ENCODE results near the gene PPP2R2D.

Gene PPP2R2D

DNA sequence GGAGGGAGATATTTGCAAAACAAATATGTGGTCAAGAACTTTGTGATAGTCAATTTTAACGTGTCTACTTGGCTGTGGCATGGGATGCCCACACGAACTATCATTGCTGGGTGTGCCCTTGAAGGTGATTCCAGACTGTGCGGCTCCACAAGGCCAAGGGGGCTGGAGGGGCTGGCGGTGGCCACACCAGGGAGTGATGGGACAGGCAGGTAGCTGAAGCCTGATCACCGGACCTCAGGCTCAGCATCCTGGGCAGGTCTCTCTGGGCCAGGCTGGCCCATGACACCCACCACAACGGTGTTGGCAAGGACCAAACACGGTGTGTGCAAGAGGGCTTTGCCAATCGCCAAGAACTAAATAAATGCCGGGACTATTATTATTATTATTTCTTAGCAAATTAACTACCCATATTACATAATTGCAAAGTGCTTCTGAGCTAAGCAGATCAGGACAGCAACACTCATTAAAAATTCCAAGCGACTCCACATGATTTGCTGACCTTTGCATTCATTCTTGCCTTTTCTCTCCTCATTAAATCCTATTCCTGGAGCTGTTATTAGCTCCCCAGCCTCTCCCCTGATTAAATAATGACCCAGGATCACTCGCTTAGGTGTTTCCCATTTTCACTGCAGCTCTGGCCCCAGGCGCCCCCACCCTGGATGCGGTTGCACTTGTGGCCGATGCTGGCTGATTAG lies 35.4 kb upstream of the PPP2R2D start:
- no peak overlapping the region for H3K4me3 ChIP-seq
- H3K27ac ChIP-seq: no peak overlapping the region

DNA sequence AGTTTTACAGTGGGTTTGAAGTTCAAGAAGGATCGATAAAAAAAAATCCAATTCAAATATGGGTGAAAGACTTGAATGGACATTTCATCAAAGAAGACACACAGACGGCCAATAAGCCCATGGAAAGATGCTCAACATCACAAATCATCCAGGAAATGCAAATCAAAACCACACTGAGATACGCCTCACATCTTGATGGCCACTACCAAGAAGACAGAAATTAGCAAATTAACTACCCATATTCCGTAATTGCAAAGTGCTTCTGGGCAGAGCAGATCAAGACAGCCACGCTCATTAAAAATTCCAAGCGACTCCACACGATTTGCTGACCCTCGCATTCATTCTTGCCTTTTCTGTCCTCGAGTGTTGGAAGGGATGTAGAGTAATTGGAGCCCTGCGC lies 34.1 kb upstream of the PPP2R2D start:
- Histone ChIP-seq H3K27ac (no peak overlapping the region), H3K4me3 (no peak overlapping the region)

DNA sequence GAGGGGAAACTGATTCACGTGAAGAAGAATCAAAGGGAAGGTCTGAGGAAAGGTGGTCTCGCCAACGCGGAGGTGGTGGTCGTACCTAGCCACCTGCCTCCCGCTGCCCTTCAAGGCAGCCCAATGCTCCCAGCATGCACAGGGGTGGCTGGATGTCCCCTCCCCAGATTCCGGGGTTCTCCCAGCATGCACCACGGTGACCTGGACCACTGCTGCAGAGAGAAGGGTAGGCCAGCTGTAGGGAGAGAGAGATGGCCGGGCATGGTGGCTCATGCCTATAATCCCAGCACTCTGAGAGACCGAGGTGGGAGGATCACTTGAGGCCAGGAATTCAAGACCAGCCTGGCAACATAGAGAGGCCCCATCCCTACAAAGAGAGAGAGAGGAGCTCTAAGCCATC lies 32.4 kb upstream of the PPP2R2D start:
- no peak overlapping the region for H3K27ac ChIP-seq

DNA sequence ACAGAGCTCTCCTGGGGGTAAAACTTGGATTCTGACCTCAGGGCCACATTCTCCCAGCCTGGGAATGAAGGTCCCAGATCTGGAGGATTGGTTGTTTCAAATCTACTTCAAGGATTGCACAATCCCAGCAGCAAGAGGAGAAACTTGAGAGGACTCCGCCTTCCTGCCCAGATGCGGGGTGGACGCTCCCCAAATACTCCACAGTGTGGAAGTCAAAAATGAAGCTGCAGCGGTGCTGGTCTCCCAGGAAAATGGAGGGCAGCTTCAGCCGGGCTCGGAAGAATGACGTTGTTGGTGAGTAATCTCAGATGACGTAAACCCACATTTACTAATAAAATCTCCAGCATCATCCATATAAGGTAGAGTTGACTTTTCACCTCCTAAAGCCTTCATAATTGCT lies 31.5 kb upstream of the PPP2R2D start:
- Histone ChIP-seq H3K4me3 (no peak overlapping the region), H3K27ac (no peak overlapping the region)

More for the DNA sequence above, 32.4 kb upstream of the PPP2R2D start:
- no peak overlapping the region for H3K4me3 ChIP-seq

DNA sequence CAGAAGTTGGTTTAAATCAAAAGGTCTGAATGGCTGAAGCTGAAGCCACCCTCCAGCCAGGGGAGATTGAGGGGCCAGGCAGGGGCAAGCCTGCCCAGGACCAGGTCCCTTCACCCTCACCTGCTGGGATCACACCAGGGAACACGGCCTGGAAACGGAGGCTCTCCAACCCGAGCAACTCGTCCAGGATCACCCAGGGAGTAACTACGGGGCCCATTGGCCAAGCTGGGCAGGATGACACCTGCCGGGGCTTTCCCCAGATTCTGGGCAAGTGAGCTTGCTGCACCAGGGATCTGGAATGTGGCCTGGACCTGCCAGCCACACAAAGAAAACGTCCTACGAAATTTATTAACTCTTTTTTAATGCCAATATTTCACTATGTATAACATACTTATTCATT lies 30.4 kb upstream of the PPP2R2D start:
- H3K27ac ChIP-seq: no peak overlapping the region
- H3K4me3 ChIP-seq: no peak overlapping the region

DNA sequence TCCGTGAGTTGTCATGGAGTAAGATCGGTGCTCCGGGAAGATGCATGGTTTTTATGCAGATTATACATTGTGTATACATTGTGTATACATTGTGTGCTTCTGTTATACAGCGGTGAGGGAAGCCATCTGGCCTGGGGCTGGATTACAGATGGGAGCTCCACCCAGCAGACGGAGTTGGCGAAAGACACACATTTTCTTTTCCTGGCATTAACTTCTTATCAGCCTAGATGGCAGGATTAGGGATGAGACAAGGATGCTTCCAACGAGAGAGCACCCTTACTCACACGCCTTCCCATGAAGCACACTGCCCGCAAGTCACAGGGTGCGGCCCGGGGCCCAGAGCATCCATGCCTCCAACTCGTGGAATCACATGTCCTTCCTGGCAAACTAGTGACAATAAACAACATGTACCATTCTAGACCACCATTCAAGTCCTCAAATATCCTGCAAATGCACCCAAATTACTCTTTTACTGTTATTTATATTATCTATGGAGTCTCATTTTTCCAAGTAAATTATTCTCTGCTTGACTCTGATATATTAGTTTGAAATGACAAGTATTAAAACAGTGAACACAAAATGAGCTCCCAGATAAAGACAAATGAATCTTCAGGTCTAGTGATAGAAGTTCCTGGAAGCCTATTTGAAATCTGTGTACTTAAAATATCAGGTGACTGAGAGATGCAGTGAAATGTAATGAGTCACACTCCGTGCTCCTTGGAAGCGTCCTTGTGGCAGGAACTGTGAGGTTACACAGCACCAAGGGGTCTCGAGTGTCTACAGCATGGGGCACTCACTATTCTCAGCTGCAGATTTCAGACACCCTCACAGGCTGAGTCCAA lies 29.8 kb upstream of the PPP2R2D start:
- no peak overlapping the region for H3K4me3 ChIP-seq

DNA sequence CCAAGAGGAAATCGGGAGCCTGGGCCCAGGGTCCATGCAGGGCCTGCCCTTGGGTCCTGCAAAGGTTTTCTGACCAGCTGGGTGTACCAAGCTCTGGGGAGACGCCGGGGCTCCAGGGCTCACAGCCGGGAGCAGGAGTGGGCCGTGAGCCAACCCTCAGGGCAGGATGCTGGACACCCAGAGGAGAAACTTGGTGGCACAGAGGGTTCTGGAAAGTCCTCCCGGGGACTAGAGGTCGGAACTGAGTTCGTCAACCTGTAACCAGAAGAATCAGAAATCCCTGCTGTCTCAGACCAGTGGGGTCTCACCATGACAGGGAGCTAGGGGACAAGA lies 29.2 kb upstream of the PPP2R2D start:
- H3K27ac ChIP-seq: no peak overlapping the region
- H3K4me3 ChIP-seq: no peak overlapping the region

More for the DNA sequence above, 29.8 kb upstream of the PPP2R2D start:
- H3K27ac ChIP-seq: no peak overlapping the region

DNA sequence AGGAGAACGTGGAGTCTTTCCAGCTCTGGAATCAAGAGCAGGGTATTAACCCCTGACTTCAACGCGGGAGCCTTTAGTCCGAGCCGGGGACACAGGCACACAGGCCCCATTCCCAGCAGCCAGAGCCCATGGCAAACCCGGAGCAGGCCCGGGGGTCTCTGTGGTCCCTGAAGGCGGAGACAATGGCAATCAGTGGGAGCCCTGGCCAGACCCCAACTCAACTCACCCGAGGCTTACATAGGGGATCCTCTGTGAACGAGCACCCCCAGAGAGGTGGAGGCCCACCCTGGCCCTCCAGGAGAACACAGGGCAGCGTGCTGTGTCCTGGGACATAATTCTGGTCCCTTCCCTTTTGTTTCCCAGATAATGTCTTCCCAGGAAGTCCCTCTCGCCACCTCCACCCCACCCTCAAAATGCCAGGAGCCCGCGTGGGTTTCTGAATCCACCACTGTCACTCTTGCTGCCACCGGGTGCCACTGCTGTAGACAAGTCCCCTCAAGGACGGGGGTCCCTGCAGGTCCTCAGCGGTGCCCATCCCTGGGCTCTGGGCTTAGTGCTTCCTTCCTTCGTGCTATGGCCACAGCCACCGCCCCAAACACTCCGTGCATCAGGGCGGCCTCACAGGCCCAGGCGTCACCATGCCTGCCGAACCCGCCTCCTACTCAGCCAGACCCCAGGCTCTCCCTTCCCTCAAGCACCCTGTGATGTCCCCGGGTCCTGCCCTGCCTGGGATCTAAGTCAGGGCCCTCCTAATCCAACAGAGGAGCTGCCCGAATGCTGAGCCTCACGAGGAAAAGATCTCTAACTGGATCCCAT lies 28.6 kb upstream of the PPP2R2D start:
- Histone ChIP-seq H3K4me3 (no peak overlapping the region), H3K27ac (no peak overlapping the region)

DNA sequence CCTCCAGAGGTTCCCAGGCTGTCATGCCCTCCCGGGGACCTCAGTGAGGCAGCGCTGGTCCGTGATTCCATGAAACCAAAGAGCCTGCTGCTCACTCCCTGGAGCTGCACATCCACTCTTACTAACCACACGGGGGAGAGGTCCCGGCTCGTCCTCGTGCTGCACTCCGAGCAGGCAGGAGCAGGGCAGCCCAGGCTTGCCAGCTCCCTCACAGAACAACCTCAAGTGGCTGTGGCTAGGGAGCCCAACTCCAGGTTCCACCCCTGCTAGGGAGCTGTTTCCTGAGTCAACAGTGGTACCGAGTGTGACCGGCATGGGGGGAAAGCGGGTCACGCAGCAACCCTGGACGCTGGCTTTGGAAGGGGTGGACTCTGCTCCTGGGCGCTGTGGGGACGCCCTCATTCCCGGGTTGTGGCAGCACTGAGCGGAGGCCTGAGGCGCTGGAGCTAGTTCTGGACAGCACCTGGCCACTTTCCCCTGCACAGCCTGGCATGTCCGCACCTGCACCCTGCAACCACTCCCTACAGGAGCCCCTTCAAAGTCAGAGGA lies 27.9 kb upstream of the PPP2R2D start:
- H3K27ac ChIP-seq: no peak overlapping the region

DNA sequence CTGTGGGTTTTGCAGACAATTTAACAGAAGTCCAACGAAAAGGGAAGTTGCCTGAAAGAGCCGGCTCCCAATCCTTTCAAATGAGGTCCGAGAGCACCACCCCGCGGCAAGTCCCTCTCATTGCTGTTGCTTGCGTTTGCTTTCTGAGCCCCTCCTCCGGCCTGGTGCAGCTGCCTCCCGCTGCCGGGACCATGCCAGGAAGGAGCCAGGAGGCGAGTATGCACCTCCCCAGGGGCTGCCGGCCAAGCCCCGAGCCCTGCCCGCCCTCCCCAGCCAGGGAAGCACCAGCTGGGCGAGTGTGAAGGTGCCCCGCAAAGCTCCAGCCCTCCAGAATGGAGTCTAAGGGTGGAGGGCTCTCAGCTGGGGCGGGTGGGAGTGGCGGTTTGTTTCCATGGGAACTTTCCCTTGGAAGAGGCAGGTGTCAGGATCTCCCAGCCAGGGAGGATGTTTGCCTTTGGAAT lies 25.8 kb upstream of the PPP2R2D start:
- H3K27ac ChIP-seq: no peak overlapping the region
- no peak overlapping the region for H3K4me3 ChIP-seq

More for the DNA sequence above, 27.9 kb upstream of the PPP2R2D start:
- no peak overlapping the region for H3K4me3 ChIP-seq

DNA sequence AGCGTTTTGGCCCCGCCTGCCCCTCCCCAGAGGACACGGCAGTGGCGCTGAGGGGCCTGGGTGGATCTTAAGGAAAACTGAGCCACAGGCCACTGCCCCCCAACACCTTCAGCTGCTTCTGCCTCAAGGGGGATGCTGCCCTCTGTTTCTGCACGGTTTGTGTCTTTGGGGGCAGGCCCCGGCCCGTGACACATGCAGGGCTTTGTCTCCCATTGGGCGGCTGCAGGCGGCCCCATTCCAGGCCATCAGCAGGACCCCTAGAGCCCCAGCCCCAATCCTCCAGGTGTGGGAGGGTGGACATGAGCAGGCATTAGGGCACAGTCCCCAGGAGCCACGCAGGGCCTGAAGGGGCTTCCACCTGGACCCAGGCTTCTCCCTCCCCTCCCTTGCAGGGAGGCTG lies 25.3 kb upstream of the PPP2R2D start:
- no peak overlapping the region for H3K4me3 ChIP-seq
- H3K27ac ChIP-seq: no peak overlapping the region

DNA sequence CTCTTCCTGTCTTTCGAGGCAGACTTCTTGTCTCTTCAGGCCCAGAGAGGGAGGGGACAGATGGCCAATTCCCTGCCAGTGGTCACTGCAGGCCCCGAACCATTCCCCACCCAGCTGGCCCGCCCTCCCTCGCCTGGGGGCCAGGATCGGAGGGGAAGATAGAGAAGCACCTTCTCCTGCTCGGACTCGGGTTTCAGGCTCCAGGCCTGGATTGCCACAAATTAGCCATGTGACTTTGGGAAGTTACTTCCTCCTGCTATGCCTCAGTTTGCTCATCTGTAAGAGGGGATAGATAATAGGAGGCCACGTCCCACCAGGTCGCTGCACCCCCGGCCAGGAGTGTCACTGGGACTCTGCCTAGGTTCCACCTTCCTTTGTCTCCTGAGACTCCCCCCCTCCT lies 24.8 kb upstream of the PPP2R2D start:
- H3K27ac ChIP-seq: no peak overlapping the region
- no peak overlapping the region for H3K4me3 ChIP-seq

DNA sequence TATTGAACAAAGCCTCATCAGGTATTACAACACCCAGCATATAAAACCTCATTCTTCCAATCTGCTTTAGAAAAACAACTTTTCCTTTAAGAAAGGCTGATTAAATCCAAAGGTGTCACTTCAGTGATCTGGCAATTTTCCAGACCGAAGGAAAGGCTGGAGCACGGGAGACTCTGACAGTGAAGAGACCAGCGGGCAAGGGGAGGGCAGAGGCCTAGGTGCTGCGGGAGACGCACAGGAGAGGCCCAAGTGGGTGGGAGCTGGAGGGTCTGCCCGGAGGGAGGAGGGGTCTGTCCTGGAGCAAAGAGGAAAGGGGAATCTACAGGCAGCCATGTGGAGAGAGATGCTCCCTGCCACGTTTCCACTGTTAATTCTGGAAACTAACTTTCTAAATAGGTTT lies 24.3 kb upstream of the PPP2R2D start:
- no peak overlapping the region for H3K27ac ChIP-seq
- no peak overlapping the region for H3K4me3 ChIP-seq

DNA sequence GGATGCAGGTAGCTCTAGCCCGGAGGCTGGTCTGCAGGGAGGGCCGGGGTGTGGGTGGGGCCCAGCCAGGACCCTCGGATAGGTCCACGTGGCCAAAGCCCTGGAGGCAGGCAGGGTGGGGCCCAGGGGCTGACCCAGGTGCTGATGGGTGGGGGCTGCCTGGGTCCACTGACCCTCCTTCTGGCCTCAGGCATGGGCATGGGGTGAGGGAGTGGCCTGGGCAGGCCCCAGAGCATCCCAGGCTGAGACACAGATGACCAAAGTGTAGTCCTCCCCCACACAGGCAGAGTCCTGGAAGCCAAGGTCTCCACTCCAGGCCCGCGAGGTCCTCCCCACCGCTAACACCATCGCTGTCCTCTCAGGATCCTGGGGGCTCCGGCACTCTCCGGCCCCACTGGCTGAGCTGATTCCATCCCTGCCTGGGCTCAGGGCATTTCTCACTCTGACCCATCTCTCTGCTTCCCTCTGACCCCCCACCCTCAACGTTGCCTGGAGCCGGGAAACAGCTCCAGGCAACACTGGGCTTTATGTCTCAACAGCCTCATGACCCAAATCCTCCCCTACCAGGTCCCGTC lies 20.7 kb upstream of the PPP2R2D start:
- no peak overlapping the region for H3K27ac ChIP-seq

DNA sequence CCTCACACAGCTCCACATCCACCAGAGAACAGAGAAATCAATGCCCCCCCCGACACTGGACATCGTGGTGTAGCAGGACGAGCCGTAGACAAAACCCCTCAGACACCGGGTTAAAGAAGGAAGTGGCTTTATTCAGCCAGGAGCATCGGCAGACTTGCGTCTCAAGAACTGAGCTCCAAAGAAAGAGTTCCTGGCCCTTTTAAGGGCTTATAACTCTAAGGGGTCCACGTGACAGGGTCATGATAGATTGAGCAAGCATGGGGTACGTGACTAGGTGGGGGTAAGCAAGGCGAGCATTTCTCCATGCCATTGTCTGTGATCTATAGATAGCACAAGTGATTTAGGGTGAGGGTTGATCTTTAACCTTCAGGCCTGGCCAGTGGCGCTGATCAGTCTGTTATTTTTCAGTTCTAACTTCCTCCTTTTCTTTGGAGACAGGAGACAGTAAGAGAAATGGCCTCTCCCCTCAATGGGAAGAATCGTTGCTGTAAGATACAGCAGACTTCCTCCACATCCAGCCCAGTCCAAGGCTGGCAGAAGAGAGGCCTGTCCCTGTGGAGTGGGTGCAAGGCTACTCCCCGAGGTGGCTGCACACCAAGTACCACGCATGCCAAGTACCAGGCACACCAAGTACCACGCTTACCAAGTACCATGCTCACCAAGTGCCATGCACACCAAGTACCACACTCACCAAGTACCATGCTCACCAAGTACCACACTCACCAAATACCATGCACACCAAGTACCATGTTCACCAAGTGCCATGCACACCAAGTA lies 19.5 kb upstream of the PPP2R2D start:
- Histone ChIP-seq H3K4me3 (no peak overlapping the region), H3K27ac (no peak overlapping the region)

More for the DNA sequence above, 20.7 kb upstream of the PPP2R2D start:
- H3K4me3 ChIP-seq: no peak overlapping the region

DNA sequence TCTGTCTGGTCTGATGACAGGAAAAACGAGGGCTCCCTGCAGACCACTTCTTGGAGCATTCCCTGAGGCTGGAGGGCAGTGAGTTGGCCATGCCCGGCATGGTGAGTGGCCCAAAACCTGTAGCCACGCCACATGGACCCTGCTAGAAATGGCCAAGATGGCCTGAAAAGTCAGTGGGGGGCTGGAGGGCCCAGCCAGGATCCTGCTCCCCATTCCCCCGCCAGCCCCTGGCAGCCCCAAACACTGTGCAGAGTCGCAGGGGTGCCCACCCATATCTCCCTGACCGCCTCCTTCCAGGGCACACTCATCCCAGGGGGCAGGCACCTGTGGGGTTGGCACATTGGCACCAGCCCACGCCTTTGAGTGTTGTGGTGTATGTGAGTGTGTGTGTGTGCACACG lies 18.7 kb upstream of the PPP2R2D start:
- Histone ChIP-seq H3K4me3 (no peak overlapping the region), H3K27ac (no peak overlapping the region)

DNA sequence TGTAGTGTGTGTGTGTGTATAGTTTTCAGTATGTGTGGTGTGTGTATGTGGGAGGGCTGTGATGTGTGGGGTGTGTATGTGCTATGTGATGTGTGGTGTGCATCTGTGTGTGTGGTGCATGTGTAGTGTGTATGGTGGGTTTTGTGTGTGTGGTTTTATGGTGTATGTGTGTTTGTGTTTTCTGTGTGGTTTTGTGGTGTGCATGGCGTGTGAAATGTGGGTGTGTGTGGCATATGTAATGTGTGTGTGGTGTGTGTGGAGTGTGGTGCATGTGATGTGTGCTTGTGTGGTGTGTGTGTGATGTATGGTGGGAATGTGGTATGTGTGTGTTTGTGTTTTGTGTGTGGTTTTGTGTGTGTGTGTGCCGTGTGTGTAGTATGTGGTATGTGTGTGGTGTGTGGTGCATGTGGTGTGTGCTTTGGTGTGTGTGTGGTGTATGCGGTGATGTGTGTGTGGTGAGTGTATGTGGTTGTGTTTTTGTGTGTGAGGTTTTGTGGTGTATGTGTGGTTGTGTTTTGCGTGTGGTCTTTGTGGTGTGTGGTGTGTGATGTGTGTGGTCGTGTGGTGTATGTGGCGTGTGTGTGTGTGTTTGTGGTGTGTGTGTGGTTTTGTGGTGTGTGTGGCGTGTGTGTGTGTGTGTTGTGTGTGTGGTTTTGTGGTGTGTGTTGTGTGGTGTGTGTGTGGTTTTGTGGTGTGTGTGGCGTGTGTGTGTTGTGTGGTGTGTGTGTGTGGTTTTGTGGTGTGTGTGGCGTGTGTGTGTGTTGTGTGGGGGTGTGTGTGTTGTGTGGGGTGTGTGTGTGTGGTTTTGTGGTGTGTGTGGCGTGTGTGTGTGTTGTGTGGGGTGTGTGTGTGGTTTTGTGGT lies 18.0 kb upstream of the PPP2R2D start:
- Histone ChIP-seq H3K4me3 (no peak overlapping the region), H3K27ac (no peak overlapping the region)

Data from skin epidermis (tissue), 12 donors.